Urinary bladder (tissue), 4 donors: ENCODE results near the gene EVPLL. TPM values are rescaled to one million over a fixed set of nuclear protein-coding genes. Genes with fewer than 3 reads are reported as not detected.
A peak's percentile ranks its signal among the peaks of the same experiment; 100 is the strongest.
"Not testable (repeated sequence)": the region's sequence is repeated elsewhere in the genome, so short reads cannot be mapped to it uniquely, and the experiment has no call there.

Experiments used
- DNase-seq: peaks from one replicate; pipeline ENCODE4 v3.0.0-alpha.2; 2015; ENCODE audit errors: extremely low spot score
- H3K27ac ChIP-seq: one replicate; pipeline ENCODE4 v1.5.1; 2013; ENCODE audit warnings: low read depth, mild to moderate bottlenecking, moderate library complexity
- H3K36me3 ChIP-seq: one replicate; pipeline ENCODE4 v1.6.1; 2013; ENCODE audit warnings: mild to moderate bottlenecking, moderate library complexity; ENCODE audit not compliant: insufficient read depth
- H3K4me1 ChIP-seq: one replicate; pipeline ENCODE4 v1.6.1; 2013; ENCODE audit warnings: mild to moderate bottlenecking, moderate library complexity; ENCODE audit not compliant: insufficient read depth
- H3K4me3 ChIP-seq: one replicate; pipeline ENCODE4 v1.5.1; 2013; ENCODE audit warnings: low read depth, low read length
- WGBS: extraction: QIAGEN DNeasy Blood & Tissue Kit; methylation state at CpG from one replicate; pipeline ENCODE4 v1.1.7; 2013; 5-methylcytosine and 5-hydroxymethylcytosine counted together
- polyA plus RNA-seq: library from polyadenylated mRNA; stranded (reverse); fragments of 200-250 nt; gene quantifications from one replicate; pipeline ENCODE4 v1.2.3, GENCODE V29; 2013
- total RNA-seq: library from RNA; depleted of rRNA; stranded (reverse); fragments of >200 nt; gene quantifications from one replicate; pipeline ENCODE4 v1.2.3, GENCODE V29; 2014
- donor health status: healthy with polysubstance abuse.
- donor health status: healthy.

EVPLL gene
- total and polyA plus RNA-seq, 2 donors: 0.84 to 0.90 TPM

DNA sequence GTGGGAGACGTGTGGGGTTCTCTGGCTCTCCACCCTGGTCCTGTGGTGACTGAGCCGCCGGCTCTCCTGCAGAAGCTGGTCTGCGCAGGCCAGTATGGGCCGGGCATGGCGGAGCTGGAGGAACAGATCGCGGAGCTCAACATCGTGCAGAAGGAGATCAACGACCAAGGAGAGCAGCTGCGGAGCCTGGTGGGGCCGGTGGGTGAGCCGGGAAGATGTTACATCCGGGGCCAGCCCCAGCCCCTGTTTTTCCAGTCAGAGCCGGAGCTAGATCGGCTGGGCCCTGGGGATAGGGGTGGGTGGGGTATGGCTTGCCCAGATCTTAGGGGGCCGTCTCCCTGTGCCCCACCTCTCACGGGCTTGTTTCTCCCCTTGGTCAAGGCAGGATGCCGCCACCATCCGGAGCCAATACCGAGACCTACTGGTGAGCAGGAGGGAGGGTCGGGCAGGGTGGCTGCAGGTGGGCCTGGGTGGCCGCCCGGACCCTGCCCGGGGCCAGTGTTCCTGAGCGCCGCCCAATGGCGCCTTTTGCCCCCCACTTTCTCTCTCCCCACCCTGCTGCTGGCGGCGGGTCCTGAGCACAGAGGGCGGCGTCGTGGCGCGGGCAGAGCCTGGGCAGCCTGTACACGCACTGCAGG is 5.0 kb downstream of the EVPLL start:
- Histone ChIP-seq H3K4me1 (peaks cover 2% of the 10 kb centered on the region), H3K27ac (no peak overlapping the region), H3K4me3 (no peak overlapping the region), H3K36me3 (no peaks in the 10 kb centered on the region)
- 65% methylated on average over 36 of the region's 36 CpGs for WGBS
- no peak for DNase-seq

DNA sequence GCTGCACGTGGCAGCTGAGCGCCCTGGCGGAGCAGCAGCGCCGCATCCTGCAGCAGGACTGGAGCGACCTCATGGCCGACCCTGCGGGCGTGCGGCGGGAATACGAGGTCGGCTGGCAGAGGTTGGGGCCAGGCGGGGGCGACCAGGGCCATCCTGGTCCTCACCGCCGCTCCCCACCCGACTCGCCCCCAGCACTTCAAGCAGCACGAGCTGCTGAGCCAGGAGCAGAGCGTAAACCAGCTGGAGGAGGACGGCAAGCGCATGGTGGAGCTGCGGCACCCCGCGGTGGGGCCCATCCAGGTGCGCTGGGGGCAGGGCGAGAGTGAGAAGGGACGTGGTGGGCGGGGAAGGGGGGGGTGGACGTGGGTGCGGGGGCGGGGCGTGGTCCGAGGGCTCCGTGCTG is 5.5 kb downstream of the EVPLL start:
- not testable (repeated sequence) for H3K4me1 ChIP-seq, H3K36me3 ChIP-seq, H3K27ac ChIP-seq, H3K4me3 ChIP-seq, DNase-seq
- WGBS: 20% methylated on average over 36 of the region's 36 CpGs

DNA sequence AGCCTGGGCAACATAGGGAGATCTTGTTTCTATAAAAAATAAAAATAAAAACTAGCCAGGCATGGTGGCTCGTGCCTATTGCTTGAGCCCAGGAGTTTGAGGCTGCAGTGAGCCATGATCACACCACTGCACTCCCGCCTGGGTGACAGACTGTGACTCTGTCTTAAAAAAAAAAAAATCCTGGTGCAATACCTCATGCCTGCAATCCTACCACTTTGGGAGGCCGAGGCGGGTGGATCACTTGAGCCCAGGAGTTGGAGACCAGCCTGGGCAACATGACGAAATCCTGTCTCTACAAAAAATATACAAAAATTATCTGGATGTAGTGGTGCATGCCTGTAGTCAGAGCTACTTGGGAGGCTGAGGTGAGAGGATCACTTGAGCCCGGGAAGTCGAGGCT is 6.7 kb downstream of the EVPLL start:
- not testable (repeated sequence) for DNase-seq, H3K4me3 ChIP-seq, H3K4me1 ChIP-seq, H3K27ac ChIP-seq, H3K36me3 ChIP-seq
- 83% methylated on average over 7 of the region's 7 CpGs for WGBS

DNA sequence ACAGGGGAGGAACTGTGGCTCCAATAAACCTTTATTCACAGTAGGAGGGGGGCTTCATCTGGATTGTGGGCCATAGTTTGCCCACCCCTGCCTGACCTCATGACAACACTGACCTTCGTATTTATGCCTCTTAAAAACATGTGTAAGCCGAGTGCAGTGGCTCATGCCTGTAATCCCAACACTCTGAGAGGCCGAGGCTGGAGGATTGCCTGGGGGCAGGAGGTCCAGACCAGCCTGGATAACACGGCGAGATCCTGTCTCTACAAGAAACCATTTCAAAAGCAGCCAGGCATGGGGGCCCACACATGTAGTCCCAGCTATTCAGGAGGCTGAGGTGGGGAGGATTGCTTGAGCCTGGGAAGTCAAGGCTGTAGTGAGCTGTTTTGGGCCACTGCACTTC is 10.0 kb downstream of the EVPLL start:
- WGBS: 64% methylated on average over 5 of the region's 5 CpGs
- H3K27ac ChIP-seq, DNase-seq, H3K36me3 ChIP-seq, H3K4me1 ChIP-seq, H3K4me3 ChIP-seq: not testable (repeated sequence)

DNA sequence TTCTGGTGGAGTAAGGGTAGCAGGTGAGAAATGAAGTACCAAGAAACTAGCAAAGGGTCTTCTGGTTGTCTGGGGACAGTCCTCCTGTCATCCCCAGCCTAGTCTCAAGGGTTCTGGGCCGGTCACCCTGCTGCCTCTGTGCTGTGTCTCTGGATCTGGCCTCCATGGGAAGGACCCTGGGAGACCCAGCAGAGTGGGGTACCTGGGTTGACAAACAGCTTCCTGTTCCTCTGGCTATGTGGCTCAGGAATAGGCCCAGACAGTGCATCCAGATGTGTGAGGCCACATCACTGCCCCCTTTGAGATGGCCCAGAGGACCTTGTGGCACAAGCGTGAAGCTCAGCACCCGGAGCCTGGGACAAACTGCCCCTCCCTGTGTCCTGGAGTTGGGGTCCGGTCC is 10.7 kb downstream of the EVPLL start:
- H3K4me1 ChIP-seq, H3K36me3 ChIP-seq, DNase-seq, H3K27ac ChIP-seq, H3K4me3 ChIP-seq: not testable (repeated sequence)
- 91% methylated on average over 4 of the region's 4 CpGs for WGBS

GRCh38 chr17:18388728-18389127 is 11.2 kb downstream of the EVPLL start:
- 79% methylated on average over 7 of the region's 10 CpGs for whole genome bisulfite sequencing
- DNase-seq, H3K4me3 ChIP-seq, H3K27ac ChIP-seq, H3K4me1 ChIP-seq, H3K36me3 ChIP-seq: not testable (repeated sequence)

DNA sequence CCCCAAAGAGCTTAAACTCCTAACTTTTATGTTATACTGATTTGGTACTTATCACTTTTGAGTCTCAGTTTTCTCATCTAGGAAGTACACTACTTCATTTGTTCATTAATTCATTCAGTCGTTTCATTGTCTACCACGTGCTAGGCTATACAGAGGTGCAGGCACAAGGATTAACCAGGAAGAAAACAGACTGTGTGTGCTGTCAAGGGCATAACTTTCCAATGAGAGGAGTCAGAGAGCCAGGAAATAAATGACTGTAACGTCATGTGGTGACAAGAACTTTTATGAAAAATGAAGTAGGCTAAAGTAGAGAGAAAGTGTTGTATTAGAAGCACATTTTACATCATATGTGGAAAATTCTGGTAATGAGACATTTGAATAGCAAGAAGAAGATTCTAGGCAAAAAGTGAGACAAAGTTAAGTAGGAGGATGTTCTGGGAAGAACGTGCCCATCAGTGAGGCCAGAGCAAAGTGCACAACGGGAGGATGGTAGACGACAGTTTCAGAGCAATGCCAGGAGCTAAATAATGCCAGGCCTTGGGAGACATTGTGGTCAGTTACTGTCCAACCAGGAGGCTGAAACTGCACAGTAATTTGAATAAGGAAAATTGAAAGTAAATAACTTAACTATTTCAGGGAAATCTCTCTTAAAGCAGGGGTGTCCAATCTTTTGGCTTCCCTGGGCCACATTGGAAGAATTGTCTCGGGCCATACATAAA is 24.5 kb downstream of the EVPLL start:
- 54% methylated on average over 7 of the region's 7 CpGs for WGBS
- H3K4me3 ChIP-seq, H3K4me1 ChIP-seq, H3K27ac ChIP-seq, DNase-seq, H3K36me3 ChIP-seq: not testable (repeated sequence)

GRCh38 chr17:18403166-18403565 is 25.6 kb downstream of the EVPLL start:
- H3K27ac ChIP-seq, H3K4me3 ChIP-seq, DNase-seq, H3K4me1 ChIP-seq, H3K36me3 ChIP-seq: not testable (repeated sequence)
- 8% methylated on average over 4 of the region's 5 CpGs for WGBS

DNA sequence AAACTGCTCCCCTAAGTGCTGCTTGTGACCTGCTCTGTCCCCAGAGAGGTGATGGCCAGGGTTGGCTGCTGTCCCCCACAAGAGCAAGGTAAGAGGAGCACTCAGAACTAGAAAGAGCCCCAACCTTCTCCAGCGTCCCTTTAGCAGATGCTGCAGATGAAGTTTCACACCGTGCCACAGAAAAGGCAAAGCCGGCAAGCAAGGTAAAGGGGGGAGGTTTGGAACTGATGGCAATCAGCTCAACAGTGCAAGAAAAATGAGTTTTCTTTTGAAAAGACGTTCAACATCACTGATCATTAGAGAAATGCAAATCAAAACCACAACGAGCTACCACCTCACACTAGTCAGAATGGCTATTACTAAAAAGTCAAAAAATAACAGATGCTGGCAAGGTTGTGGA is 26.0 kb downstream of the EVPLL start:
- H3K36me3 ChIP-seq, H3K27ac ChIP-seq, DNase-seq, H3K4me3 ChIP-seq, H3K4me1 ChIP-seq: not testable (repeated sequence)
- 58% methylated on average over 2 of the region's 5 CpGs for WGBS

DNA sequence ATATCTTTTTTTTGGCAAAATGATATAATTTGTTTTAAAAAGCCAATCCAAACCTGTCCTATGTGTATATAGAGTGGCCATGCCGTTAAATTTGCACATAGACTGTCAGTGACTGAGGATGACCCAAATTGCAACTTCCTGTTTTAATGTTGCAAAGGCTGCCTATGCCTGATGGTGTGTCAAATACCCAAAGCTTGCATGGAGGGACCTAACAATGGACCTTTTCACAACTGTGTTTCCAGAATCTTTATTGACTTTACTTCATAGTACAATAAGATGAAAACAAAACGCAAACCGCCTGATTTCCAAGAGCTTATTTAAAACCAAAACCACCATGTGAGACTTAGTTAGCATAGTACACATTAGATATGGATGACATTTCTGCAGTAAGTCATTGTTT is 31.3 kb downstream of the EVPLL start:
- not testable (repeated sequence) for H3K27ac ChIP-seq, H3K4me3 ChIP-seq, H3K36me3 ChIP-seq, H3K4me1 ChIP-seq, DNase-seq
- 31% methylated on average over 3 of the region's 3 CpGs for WGBS

- H3K27ac ChIP-seq, DNase-seq, H3K36me3 ChIP-seq, H3K4me3 ChIP-seq, H3K4me1 ChIP-seq: not testable (repeated sequence)
- 20% methylated on average over 6 of the region's 6 CpGs for WGBS
Observed at GRCh38 chr17:18409321-18409720, 31.7 kb downstream of the EVPLL start.

DNA sequence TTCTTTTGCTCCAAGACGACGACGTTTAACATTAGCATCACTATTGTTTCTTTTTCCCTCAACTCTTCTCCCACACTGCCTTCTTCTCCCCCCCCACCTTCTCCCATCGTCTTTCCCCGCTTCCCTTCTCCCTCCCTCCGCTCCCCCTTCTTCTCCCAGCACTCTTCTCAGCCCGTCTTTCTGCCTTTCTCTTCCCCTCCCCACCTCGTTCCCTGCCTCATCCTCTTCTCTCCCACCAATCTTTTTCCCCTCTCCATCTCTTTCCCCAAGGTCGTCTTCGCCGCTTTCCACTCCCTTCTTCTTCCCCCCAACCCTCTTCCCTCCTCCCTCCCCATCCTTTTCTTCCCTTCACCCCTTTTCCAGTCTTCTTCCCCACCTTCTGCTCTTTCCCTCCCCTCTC is 33.2 kb downstream of the EVPLL start:
- H3K27ac ChIP-seq, H3K36me3 ChIP-seq, DNase-seq, H3K4me3 ChIP-seq, H3K4me1 ChIP-seq: not testable (repeated sequence)
- 5% methylated on average over 11 of the region's 11 CpGs for WGBS

- not testable (repeated sequence) for DNase-seq, H3K36me3 ChIP-seq, H3K4me1 ChIP-seq
- Histone ChIP-seq H3K4me3 (peak overlapping the region; percentile 25), H3K27ac (peak overlapping the region; percentile 23)
- under 1% methylated on average over 21 of the region's 25 CpGs for WGBS
Observed at GRCh38 chr17:18411377-18411864, 33.8 kb downstream of the EVPLL start.

GRCh38 chr17:18412001-18412538 is 34.5 kb downstream of the EVPLL start:
- not testable (repeated sequence) for H3K4me3 ChIP-seq, DNase-seq, H3K4me1 ChIP-seq, H3K36me3 ChIP-seq, H3K27ac ChIP-seq
- no CpG with 5 or more reads among the region's 32 CpGs for WGBS
